B cell (primary cell): Measurements from ENCODE around the gene SIRPG.

Source experiments
- EZH2 ChIP-seq: IDR thresholded peaks from 2 replicates; pipeline ENCODE4 v1.6.1; 2012; ENCODE audit warnings: borderline replicate concordance, low read depth, mild to moderate bottlenecking, moderate library complexity, low read length; ENCODE audit not compliant: insufficient read depth, poor library complexity, severe bottlenecking
- TF ChIP-seq, protein P1 (sequence below): fragments of 200-600 bp; IDR thresholded peaks from one replicate; pipeline ENCODE4 v1.8.0; 2022; ENCODE audit warnings: antibody characterized with exemption, mild to moderate bottlenecking

- no peak for TF ChIP-seq EZH2
- TF ChIP-seq, protein P1, sequence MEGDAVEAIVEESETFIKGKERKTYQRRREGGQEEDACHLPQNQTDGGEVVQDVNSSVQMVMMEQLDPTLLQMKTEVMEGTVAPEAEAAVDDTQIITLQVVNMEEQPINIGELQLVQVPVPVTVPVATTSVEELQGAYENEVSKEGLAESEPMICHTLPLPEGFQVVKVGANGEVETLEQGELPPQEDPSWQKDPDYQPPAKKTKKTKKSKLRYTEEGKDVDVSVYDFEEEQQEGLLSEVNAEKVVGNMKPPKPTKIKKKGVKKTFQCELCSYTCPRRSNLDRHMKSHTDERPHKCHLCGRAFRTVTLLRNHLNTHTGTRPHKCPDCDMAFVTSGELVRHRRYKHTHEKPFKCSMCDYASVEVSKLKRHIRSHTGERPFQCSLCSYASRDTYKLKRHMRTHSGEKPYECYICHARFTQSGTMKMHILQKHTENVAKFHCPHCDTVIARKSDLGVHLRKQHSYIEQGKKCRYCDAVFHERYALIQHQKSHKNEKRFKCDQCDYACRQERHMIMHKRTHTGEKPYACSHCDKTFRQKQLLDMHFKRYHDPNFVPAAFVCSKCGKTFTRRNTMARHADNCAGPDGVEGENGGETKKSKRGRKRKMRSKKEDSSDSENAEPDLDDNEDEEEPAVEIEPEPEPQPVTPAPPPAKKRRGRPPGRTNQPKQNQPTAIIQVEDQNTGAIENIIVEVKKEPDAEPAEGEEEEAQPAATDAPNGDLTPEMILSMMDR: no peak
These were observed 9.5 kb downstream of the SIRPG start for GRCh38 chr20:1648101-1648500.
